ENCODE measurements around the gene RBMXL3.

DNA sequence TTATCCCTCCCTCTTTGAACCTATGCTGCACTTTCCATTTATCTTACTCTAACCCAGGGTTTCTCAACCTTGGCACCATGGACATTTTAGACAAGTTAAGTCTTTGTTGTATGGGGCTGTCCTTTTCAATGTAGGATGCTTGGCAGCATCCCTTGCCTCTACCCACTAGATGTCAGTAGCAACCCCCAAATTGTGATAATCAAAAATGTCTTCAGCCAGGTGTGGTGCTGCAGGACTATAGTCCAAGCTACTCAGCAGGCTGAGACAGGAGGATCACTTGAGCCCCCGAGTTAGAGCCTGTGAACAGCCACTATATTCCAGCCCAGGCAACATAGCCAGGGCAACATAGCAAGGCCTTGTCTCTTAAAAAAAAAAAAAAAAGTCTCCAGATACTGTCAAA, 37.7 kb downstream of the RBMXL3 start:
- no peak for TF ChIP-seq RNF2 (conservative IDR thresholded peaks at IDR 0.05; ENCODE audit: low read depth)
- TF ChIP-seq EZH2 (conservative IDR thresholded peaks at IDR 0.05; ENCODE audit: low read depth, low read length) = no peak
- no peak for TF ChIP-seq ZNF282 (IDR thresholded peaks at IDR 0.05; ENCODE audit: partially characterized antibody)
- no peak for TF ChIP-seq SMAD1 (CRISPR knock-in tag; IDR thresholded peaks at IDR 0.05; ENCODE audit: borderline replicate concordance, low read depth)

Data from HepG2 (cell line).